H1 (cell line): ENCODE data around the gene GTF2H3. TPM values are rescaled to one million over a fixed set of nuclear protein-coding genes. Genes with fewer than 3 reads are reported as not detected.

Experiments
- CTCF ChIA-PET: fragments of 300-600 bp; sonication (Branson Sonifier 250); formaldehyde crosslinking; loops from one replicate; lab custom pipeline; 2021; ENCODE audit not compliant: partially characterized antibody; lab: Charles Lee
- POLR2A ChIA-PET: fragments of 300-600 bp; sonication (Branson Sonifier 250); formaldehyde crosslinking; loops from one replicate; lab custom pipeline; 2021; ENCODE audit warnings: inconsistent platforms; ENCODE audit not compliant: partially characterized antibody; lab: Charles Lee
- DNase-seq, 2 experiments: peaks; one replicate each; pipeline versions ENCODE4 v3.0.0 to v3.0.0-alpha.2; 2010 to 2022; ENCODE audit warnings: low spot score in 2 of 2, low read depth in 1 of 2, mixed read lengths in 1 of 2
- FAIRE-seq: peaks from 2 replicates; lab custom pipeline; 2011; peaks lifted over from hg19 to GRCh38; lab: Jason Lieb, UNC
- H2AFZ ChIP-seq: 2 replicates; pipeline ENCODE4 v1.8.1; 2012; ENCODE audit warnings: low read length, inconsistent platforms
- H2AK5ac ChIP-seq: 2 replicates; pipeline ENCODE4 v1.6.1; 2013; ENCODE audit warnings: low read depth, low read length
- H2BK120ac ChIP-seq: replicated peaks from 2 replicates; pipeline ENCODE3; 2013; ENCODE audit warnings: low read depth, low read length, inconsistent platforms
- H2BK12ac ChIP-seq: 2 replicates; pipeline ENCODE4 v1.6.1; 2013; ENCODE audit warnings: low read depth, low read length
- H2BK15ac ChIP-seq: 2 replicates; pipeline ENCODE4 v1.6.1; 2013; ENCODE audit warnings: low read length
- H2BK20ac ChIP-seq: 2 replicates; pipeline ENCODE4 v1.6.1; 2013; ENCODE audit warnings: low read length
- H2BK5ac ChIP-seq: 2 replicates; pipeline ENCODE4 v1.6.1; 2013; ENCODE audit warnings: low read depth, low read length
- H3K14ac ChIP-seq: 2 replicates; pipeline ENCODE4 v1.6.1; 2013; ENCODE audit warnings: inconsistent platforms; ENCODE audit not compliant: insufficient read length
- H3K18ac ChIP-seq: 2 replicates; pipeline ENCODE4 v1.6.1; 2013; ENCODE audit warnings: low read length; ENCODE audit errors: extremely low read depth
- H3K23ac ChIP-seq: 2 replicates; pipeline ENCODE4 v1.6.1; 2013; ENCODE audit warnings: inconsistent platforms; ENCODE audit not compliant: insufficient read length
- H3K23me2 ChIP-seq: 2 replicates; pipeline ENCODE4 v1.6.1; 2013; ENCODE audit warnings: low read depth, low read length
- H3K27ac ChIP-seq: 2 replicates; pipeline ENCODE4 v1.6.1; 2011; ENCODE audit warnings: low read depth, low read length, inconsistent platforms
- H3K27me3 ChIP-seq, 4 experiments: replicated peaks in 1 of 4; 1 replicate in 1 of 4; 2 replicates in 3 of 4; pipeline versions ENCODE4 v1.6.1 to v1.8.1; 2011 to 2013; ENCODE audit warnings: low read length in 3 of 4, mild to moderate bottlenecking in 3 of 4, inconsistent platforms in 2 of 4, mixed read lengths in 2 of 4, moderate library complexity in 1 of 4; ENCODE audit not compliant: control insufficient read depth in 3 of 4, insufficient read depth in 3 of 4; ENCODE audit errors: extremely low read depth in 1 of 4
- H3K36me3 ChIP-seq, 4 experiments: 2 replicates each; pipeline versions ENCODE4 v1.6.1 to v1.8.1; 2011 to 2013; ENCODE audit warnings: mild to moderate bottlenecking in 4 of 4, low read length in 3 of 4, moderate library complexity in 2 of 4, control low read depth in 1 of 4, inconsistent platforms in 1 of 4; ENCODE audit not compliant: insufficient read depth in 4 of 4, control insufficient read depth in 2 of 4
- H3K4ac ChIP-seq: replicated peaks from 2 replicates; pipeline ENCODE3; 2013; ENCODE audit warnings: low read length, low read depth, mixed read lengths, inconsistent platforms; ENCODE audit not compliant: insufficient read length
- H3K4me1 ChIP-seq, 4 experiments: replicated peaks in 1 of 4; 1 replicate in 1 of 4; 2 replicates in 3 of 4; pipeline versions ENCODE4 v1.6.1 to v1.8.1; 2011 to 2013; ENCODE audit warnings: low read length in 3 of 4, inconsistent platforms in 2 of 4, mixed read lengths in 1 of 4; ENCODE audit not compliant: insufficient read depth in 4 of 4, control insufficient read depth in 3 of 4
- H3K4me2 ChIP-seq, 2 experiments: 2 replicates each; pipeline versions ENCODE4 v1.6.1 to v1.8.1; 2011 to 2013; ENCODE audit warnings: low read depth in 2 of 2, low read length in 2 of 2, control low read depth in 1 of 2, inconsistent platforms in 1 of 2, mild to moderate bottlenecking in 1 of 2; ENCODE audit not compliant: insufficient read depth in 1 of 2
- H3K4me3 ChIP-seq, 4 experiments: fragments of 200-600, 300-600 bp in 1 of 4; sonication (generic), shearing (Covaris generic), sonication (Bioruptor Twin) in 1 of 4; 2 replicates each; pipeline versions ENCODE4 v1.5.1 to v1.8.1; 2011 to 2016; ENCODE audit warnings: low read length in 4 of 4, low read depth in 3 of 4, control low read depth in 2 of 4, inconsistent platforms in 2 of 4, mild to moderate bottlenecking in 2 of 4, mixed read lengths in 1 of 4, moderate library complexity in 1 of 4; ENCODE audit not compliant: insufficient read depth in 2 of 4; ENCODE audit errors: extremely low read depth in 1 of 4
- H3K56ac ChIP-seq: replicated peaks from 2 replicates; pipeline ENCODE3; 2013; ENCODE audit warnings: low read depth, mild to moderate bottlenecking, mixed read lengths, low read length, inconsistent platforms; ENCODE audit not compliant: insufficient read length
- H3K79me1 ChIP-seq: 2 replicates; pipeline ENCODE4 v1.6.1; 2013; ENCODE audit warnings: low read depth, low read length, control low read depth
- H3K79me2 ChIP-seq, 2 experiments: 2 replicates each; pipeline versions ENCODE4 v1.6.1 to v1.8.1; 2012 to 2013; ENCODE audit warnings: low read length in 2 of 2, mild to moderate bottlenecking in 2 of 2, inconsistent platforms in 1 of 2; ENCODE audit not compliant: insufficient read depth in 2 of 2, control insufficient read depth in 1 of 2
- H3K9ac ChIP-seq, 4 experiments: replicated peaks in 1 of 4; 1 replicate in 1 of 4; 2 replicates in 3 of 4; pipeline versions ENCODE4 v1.6.1 to v1.8.1; 2011 to 2013; ENCODE audit warnings: low read depth in 3 of 4, low read length in 3 of 4, control low read depth in 2 of 4, mild to moderate bottlenecking in 2 of 4, moderate library complexity in 2 of 4, inconsistent platforms in 1 of 4; ENCODE audit errors: extremely low read depth in 1 of 4
- H3K9me3 ChIP-seq, 2 experiments: 2 replicates each; pipeline versions ENCODE4 v1.6.1 to v1.8.1; 2012 to 2013; ENCODE audit warnings: mild to moderate bottlenecking in 2 of 2, moderate library complexity in 2 of 2, control low read depth in 1 of 2, inconsistent platforms in 1 of 2, low read depth in 1 of 2, low read length in 1 of 2, mixed read lengths in 1 of 2; ENCODE audit not compliant: insufficient read depth in 2 of 2
- H4K20me1 ChIP-seq, 2 experiments: replicated peaks in 1 of 2; 2 replicates each; pipeline versions ENCODE3 to v1.8.1; 2011 to 2013; ENCODE audit warnings: inconsistent platforms in 2 of 2, low read length in 2 of 2, mild to moderate bottlenecking in 1 of 2; ENCODE audit not compliant: insufficient read depth in 2 of 2, control insufficient read depth in 1 of 2
- H4K5ac ChIP-seq: 2 replicates; pipeline ENCODE4 v1.6.1; 2013; ENCODE audit warnings: low read length, low read depth, mixed read lengths, inconsistent platforms; ENCODE audit not compliant: insufficient read length
- H4K8ac ChIP-seq: 2 replicates; pipeline ENCODE4 v1.8.0; 2013; ENCODE audit warnings: mild to moderate bottlenecking, moderate library complexity, low read length, inconsistent platforms; ENCODE audit not compliant: insufficient read depth; ENCODE audit errors: extremely low read depth
- H4K91ac ChIP-seq: replicated peaks from 2 replicates; pipeline ENCODE3; 2013; ENCODE audit warnings: low read length, mixed read lengths, inconsistent platforms; ENCODE audit not compliant: insufficient read length
- BACH1 ChIP-seq: IDR thresholded peaks from 2 replicates; pipeline ENCODE4 v1.6.1; 2012; ENCODE audit warnings: low read length, improper control_type of control experiment
- BRCA1 ChIP-seq: IDR thresholded peaks from 2 replicates; pipeline ENCODE4 v1.6.1; 2012; ENCODE audit warnings: low read depth, low read length, improper control_type of control experiment
- CHD1 ChIP-seq: IDR thresholded peaks from 2 replicates; pipeline ENCODE4 v1.6.1; 2012; ENCODE audit warnings: low read depth, low read length, improper control_type of control experiment
- HDAC6 ChIP-seq: IDR thresholded peaks from one replicate; pipeline ENCODE4 v1.7.1; 2012; ENCODE audit warnings: low read depth, mild to moderate bottlenecking, inconsistent platforms, low read length, moderate library complexity
- JUN ChIP-seq: IDR thresholded peaks from 2 replicates; pipeline ENCODE4 v1.6.1; 2011; ENCODE audit warnings: low read depth, mild to moderate bottlenecking, improper control_type of control experiment, low read length
- KDM5A ChIP-seq: fragments of 200-600 bp; IDR thresholded peaks from 2 replicates; pipeline ENCODE4 v1.7.1; 2012; ENCODE audit warnings: mild to moderate bottlenecking, low read length, inconsistent platforms, mixed read lengths
- NANOG ChIP-seq: IDR thresholded peaks from 2 replicates; pipeline ENCODE4 v1.6.1; 2011; ENCODE audit warnings: low read length, low read depth, mild to moderate bottlenecking, inconsistent platforms; ENCODE audit not compliant: insufficient read depth, poor library complexity, severe bottlenecking
- NRF1 ChIP-seq: IDR thresholded peaks from 2 replicates; pipeline ENCODE4 v1.6.1; 2011; ENCODE audit warnings: mild to moderate bottlenecking, low read depth, low read length, improper control_type of control experiment
- RBBP5 ChIP-seq: IDR thresholded peaks from 2 replicates; pipeline ENCODE4 v1.7.1; 2012; ENCODE audit warnings: low read depth, mild to moderate bottlenecking, inconsistent platforms, low read length, moderate library complexity, borderline replicate concordance
- SP1 ChIP-seq: IDR thresholded peaks from 2 replicates; pipeline ENCODE4 v1.6.1; 2011; ENCODE audit warnings: low read depth, low read length
- SP2 ChIP-seq: IDR thresholded peaks from 2 replicates; pipeline ENCODE4 v1.6.1; 2012; ENCODE audit warnings: mild to moderate bottlenecking, low read length, inconsistent platforms
- SP4 ChIP-seq: IDR thresholded peaks from 2 replicates; pipeline ENCODE4 v1.6.1; 2012; ENCODE audit warnings: low read length, inconsistent platforms
- SRF ChIP-seq: IDR thresholded peaks from 2 replicates; pipeline ENCODE4 v1.6.1; 2011; ENCODE audit warnings: mild to moderate bottlenecking, low read depth, low read length, moderate library complexity
- YY1 ChIP-seq: IDR thresholded peaks from 2 replicates; pipeline ENCODE4 v1.6.1; 2011; ENCODE audit warnings: low read depth, mild to moderate bottlenecking, low read length
- ZNF274 ChIP-seq: IDR thresholded peaks from 2 replicates; pipeline ENCODE4 v1.7.0; 2012; ENCODE audit warnings: low read length, borderline replicate concordance; ENCODE audit errors: extremely low read depth
- WGBS, 2 experiments: shearing (Covaris generic) in 1 of 2; methylation state at CpG; one replicate each; pipeline versions ENCODE4 v1.1.6 to v1.1.7; 2013 to 2015; ENCODE audit warnings: low lambda C conversion rate in 2 of 2, mixed read lengths in 2 of 2, inconsistent platforms in 1 of 2, low coverage in 1 of 2, missing lambda C conversion rate in 1 of 2; ENCODE audit not compliant: insufficient replicate concordance in 2 of 2, insufficient coverage in 1 of 2, insufficient read length in 1 of 2; ENCODE audit errors: extremely low coverage in 1 of 2, missing lambda C conversion rate in 1 of 2; 5-methylcytosine and 5-hydroxymethylcytosine counted together
- polyA plus RNA-seq, 7 experiments: library from polyadenylated mRNA; depleted of rRNA in 3 of 7; stranded (reverse) in 5 of 7; unstranded in 2 of 7; fragments of >200 nt in 5 of 7; fragments of 200-250 nt in 2 of 7; gene quantifications; 1 replicate in 5 of 7; 2 replicates in 1 of 7; 4 replicates in 1 of 7; pipeline versions ENCODE4 v1.2.1 to v1.2.3, GENCODE V29; 2011 to 2013; ENCODE audit warnings: missing spikeins in 2 of 7, mixed read lengths in 2 of 7
- total RNA-seq: library from RNA; stranded (reverse); fragmentation: NEBNext Ultra II Directional; extraction: Animal tissue kit (Norgen Biotek cat#: 25700); gene quantifications from 2 replicates; pipeline ENCODE4 v1.2.1, GENCODE V29; 2021
- TF ChIP-seq, protein P1 (sequence below): IDR thresholded peaks from 2 replicates; pipeline ENCODE4 v1.6.1; 2012; ENCODE audit warnings: inconsistent platforms

GTF2H3 gene
- total and polyA plus RNA-seq, 2 of the 8 experiments (the other 6 are each of a cell fraction or from before 2014, with no cell fraction given), result 21.0 to 32.1 TPM

GRCh38 chr12:123608182-123608581, 25.4 kb upstream of the GTF2H3 start:
- H3K56ac ChIP-seq, result no peak overlapping the region
- no peak overlapping the region for H4K8ac ChIP-seq
- FAIRE-seq (no peak), DNase-seq (no peak)
- no peak overlapping the region for H2AK5ac ChIP-seq
- no peak overlapping the region for H2BK5ac ChIP-seq
- H3K79me1 ChIP-seq, result peaks cover 4% of the 10 kb centered on the region; the same call in 1 of the 2 replicates
- no peak overlapping the region for H3K9ac ChIP-seq
- H3K27me3 ChIP-seq, result no peaks in the 10 kb centered on the region
- H3K18ac ChIP-seq, result no peak overlapping the region
- no peaks in the 10 kb centered on the region for H3K4me1 ChIP-seq
- no peak overlapping the region for H3K4me3 ChIP-seq
- no peaks in the 10 kb centered on the region for H3K23me2 ChIP-seq
- H4K91ac ChIP-seq, result no peak overlapping the region
- CTCF ChIA-PET, result no interaction called here
- no peak overlapping the region for H3K23ac ChIP-seq
- no peak overlapping the region for H2AFZ ChIP-seq
- H4K5ac ChIP-seq, result no peak overlapping the region
- no peak overlapping the region for H3K14ac ChIP-seq
- no peak overlapping the region for H2BK15ac ChIP-seq
- H2BK120ac ChIP-seq, result no peak overlapping the region
- H3K27ac ChIP-seq, result no peak overlapping the region
- H4K20me1 ChIP-seq, result peaks cover 5 to 10% of the 10 kb centered on the region in 2 experiments
- H3K79me2 ChIP-seq, result peaks cover 12 to 35% of the 10 kb centered on the region in 2 experiments
- no peak overlapping the region for H3K4ac ChIP-seq
- H2BK20ac ChIP-seq, result no peak overlapping the region
- 91% methylated on average over 8 of the region's 8 CpGs; no CpG with 5 or more reads in 1 of the 2 experiments for WGBS, 2 experiments
- peaks cover 44 to 81% (median 73%) of the 10 kb centered on the region in 4 experiments for H3K36me3 ChIP-seq
- no peaks in the 10 kb centered on the region for H3K9me3 ChIP-seq
- no peak overlapping the region for H2BK12ac ChIP-seq
- H3K4me2 ChIP-seq, result no peak overlapping the region
- POLR2A ChIA-PET, result no interaction called here
- TF ChIP-seq NANOG, result no peak
- no peak for TF ChIP-seq JUN
- no peak for TF ChIP-seq SP1
- no peak for TF ChIP-seq YY1
- TF ChIP-seq SP2, result no peak
- no peak for TF ChIP-seq SRF
- TF ChIP-seq, protein P1, sequence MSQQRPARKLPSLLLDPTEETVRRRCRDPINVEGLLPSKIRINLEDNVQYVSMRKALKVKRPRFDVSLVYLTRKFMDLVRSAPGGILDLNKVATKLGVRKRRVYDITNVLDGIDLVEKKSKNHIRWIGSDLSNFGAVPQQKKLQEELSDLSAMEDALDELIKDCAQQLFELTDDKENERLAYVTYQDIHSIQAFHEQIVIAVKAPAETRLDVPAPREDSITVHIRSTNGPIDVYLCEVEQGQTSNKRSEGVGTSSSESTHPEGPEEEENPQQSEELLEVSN, result no peak
- TF ChIP-seq KDM5A, result no peak
- TF ChIP-seq BACH1, result no peak
- TF ChIP-seq HDAC6, result no peak
- TF ChIP-seq RBBP5, result no peak
- TF ChIP-seq ZNF274, result no peak
- TF ChIP-seq NRF1, result no peak
- TF ChIP-seq BRCA1, result no peak
- TF ChIP-seq SP4, result no peak
- TF ChIP-seq CHD1, result no peak
